Measurements from ENCODE around the gene ING4. TPM values are rescaled to one million over a fixed set of nuclear protein-coding genes. Genes with fewer than 3 reads are reported as not detected.
A peak's percentile ranks its signal among the peaks of the same experiment; 100 is the strongest.

The ING4 gene
- polyA plus RNA-seq, 6 donors from 2014 or later, result 93.5 to 139 (median 112) TPM

GRCh38 chr12:6606331-6607131 lies 56.4 kb downstream of the ING4 start:
- Mint-ChIP-seq H3K9me3 (no peaks in the 10 kb centered on the region), H3K27me3 (no peaks in the 10 kb centered on the region), H3K27ac (peak overlapping the region in 4 of 6 donors; percentile 91 to 98 (median 97)), H3K36me3 (peaks cover 9 to 20% of the 10 kb centered on the region in 2 donors), H3K4me1 (peaks cover 49 to 66% (median 51%) of the 10 kb centered on the region in 3 donors), H3K4me3 (peak overlapping the region in 4 of 8 donors; percentile 89 to 96 (median 92))
- ATAC-seq (ENCODE audit: low read depth in 2 of 2), result peak; percentile 48 to 53
- DNase-seq, result peak; percentile 81

GRCh38 chr12:6605421-6606330 lies 57.2 kb downstream of the ING4 start:
- Mint-ChIP-seq H3K9me3 (no peaks in the 10 kb centered on the region), H3K27ac (peak overlapping the region in 4 of 6 donors; percentile 91 to 98 (median 97)), H3K27me3 (no peaks in the 10 kb centered on the region), H3K36me3 (peaks cover 17 to 28% of the 10 kb centered on the region in 2 donors), H3K4me3 (peak overlapping the region in 4 of 8 donors; percentile 89 to 96 (median 92)), H3K4me1 (peaks cover 43 to 61% (median 48%) of the 10 kb centered on the region in 3 donors)
- ATAC-seq (ENCODE audit: low read depth in 2 of 2), result peak; percentile 9 to 10
- no peak for DNase-seq

- ATAC-seq (ENCODE audit: low read depth in 2 of 2) (no peak), DNase-seq (no peak)
- H3K4me3 Mint-ChIP-seq, result peak overlapping the region in 4 of 8 donors; percentile 89 to 96 (median 92)
- no peaks in the 10 kb centered on the region for H3K27me3 Mint-ChIP-seq
- H3K9me3 Mint-ChIP-seq, result no peaks in the 10 kb centered on the region
- H3K4me1 Mint-ChIP-seq, result peaks cover 42 to 49% (median 46%) of the 10 kb centered on the region in 3 donors
- peak overlapping the region in 4 of 6 donors; percentile 31 to 91 (median 83) for H3K27ac Mint-ChIP-seq
- peaks cover 21 to 41% of the 10 kb centered on the region in 2 donors for H3K36me3 Mint-ChIP-seq
Observed at GRCh38 chr12:6604259-6605029, 58.5 kb downstream of the ING4 start.

- H3K27me3 Mint-ChIP-seq, result no peaks in the 10 kb centered on the region
- DNase-seq (no peak), ATAC-seq (ENCODE audit: low read depth in 2 of 2) (no peak)
- peak overlapping the region in 4 of 6 donors; percentile 56 to 93 (median 86) for H3K27ac Mint-ChIP-seq
- peaks cover 23 to 44% of the 10 kb centered on the region in 2 donors for H3K36me3 Mint-ChIP-seq
- peaks cover 44 to 47% (median 47%) of the 10 kb centered on the region in 3 donors for H3K4me1 Mint-ChIP-seq
- peak overlapping the region in 6 of 8 donors; percentile 52 to 93 (median 82) for H3K4me3 Mint-ChIP-seq
- no peaks in the 10 kb centered on the region for H3K9me3 Mint-ChIP-seq
Observed at GRCh38 chr12:6603095-6603567, 59.8 kb downstream of the ING4 start.

GRCh38 chr12:6602526-6602925 lies 60.4 kb downstream of the ING4 start:
- no peaks in the 10 kb centered on the region for H3K27me3 Mint-ChIP-seq
- H3K9me3 Mint-ChIP-seq, result no peaks in the 10 kb centered on the region
- DNase-seq (no peak), ATAC-seq (ENCODE audit: low read depth in 2 of 2) (no peak)
- H3K4me1 Mint-ChIP-seq, result peaks cover 47 to 51% (median 49%) of the 10 kb centered on the region in 3 donors
- peak overlapping the region in 5 of 6 donors; percentile 39 to 84 (median 65) for H3K27ac Mint-ChIP-seq
- H3K36me3 Mint-ChIP-seq, result peaks cover 28 to 50% of the 10 kb centered on the region in 2 donors
- peak overlapping the region in 5 of 8 donors; percentile 56 to 89 (median 79) for H3K4me3 Mint-ChIP-seq

Other genes starting within 250 kb of the ING4 start
- gene CD27, start 218.2 kb downstream of the ING4 start, polyA plus RNA-seq (ENCODE audit: low read depth in 6 of 6), result 10 to 100 TPM in 1 of 6 donors, 1 to 10 TPM in 5; 3.2 to 14.8 (median 6.6) TPM
- gene TAPBPL, start 211.1 kb downstream of the ING4 start, polyA plus RNA-seq (ENCODE audit: low read depth in 6 of 6), result 100 to 1,000 TPM in 3 of 6 donors, 10 to 100 TPM in 3; 61.0 to 128 (median 108) TPM
- gene VAMP1, start 192.4 kb downstream of the ING4 start, polyA plus RNA-seq (ENCODE audit: low read depth in 6 of 6), result 1 to 10 TPM; 1.7 to 6.7 (median 4.5) TPM
- 100 to 1,000 TPM; 126 to 243 (median 176) TPM for gene MRPL51, start 169.9 kb downstream of the ING4 start, polyA plus RNA-seq (ENCODE audit: low read depth in 6 of 6)
- gene NCAPD2, start 169.0 kb downstream of the ING4 start, polyA plus RNA-seq (ENCODE audit: low read depth in 6 of 6), result 10 to 100 TPM; 13.3 to 25.5 (median 17.8) TPM
- 1,000 to 10,000 TPM in 1 of 6 donors, 100 to 1,000 TPM in 5; 607 to 1,152 (median 779) TPM for gene GAPDH, start 128.6 kb downstream of the ING4 start, polyA plus RNA-seq (ENCODE audit: low read depth in 6 of 6)
- 10 to 100 TPM in 1 of 6 donors, 1 to 10 TPM in 5; 4.6 to 15.3 (median 6.3) TPM for gene IFFO1, start 107.1 kb downstream of the ING4 start, polyA plus RNA-seq (ENCODE audit: low read depth in 6 of 6)
- 10 to 100 TPM; 11.7 to 27.6 (median 17.5) TPM for gene NOP2, start 94.8 kb downstream of the ING4 start, polyA plus RNA-seq (ENCODE audit: low read depth in 6 of 6)
- 10 to 100 TPM; 26.6 to 67.1 (median 44.5) TPM for gene CHD4, start 55.7 kb downstream of the ING4 start, polyA plus RNA-seq (ENCODE audit: low read depth in 6 of 6)
- gene LPAR5, start 27.2 kb downstream of the ING4 start, polyA plus RNA-seq (ENCODE audit: low read depth in 6 of 6), result 10 to 100 TPM; 25.2 to 69.9 (median 40.1) TPM
- gene ACRBP, start 15.7 kb downstream of the ING4 start, polyA plus RNA-seq (ENCODE audit: low read depth in 6 of 6), result 10 to 100 TPM in 1 of 6 donors, 1 to 10 TPM in 5; 3.8 to 11.0 (median 8.9) TPM
- gene ZNF384, start 26.3 kb upstream of the ING4 start, polyA plus RNA-seq (ENCODE audit: low read depth in 6 of 6), result 10 to 100 TPM; 13.5 to 39.7 (median 23.2) TPM
- gene PIANP, start 37.7 kb upstream of the ING4 start, polyA plus RNA-seq (ENCODE audit: low read depth in 6 of 6), result not detected
- 10 to 100 TPM; 26.4 to 43.9 (median 34.4) TPM for gene COPS7A, start 60.9 kb upstream of the ING4 start, polyA plus RNA-seq (ENCODE audit: low read depth in 6 of 6)
- 100 to 1,000 TPM; 128 to 167 (median 150) TPM for gene MLF2, start 90.0 kb upstream of the ING4 start, polyA plus RNA-seq (ENCODE audit: low read depth in 6 of 6)
- gene PTMS, start 103.2 kb upstream of the ING4 start, polyA plus RNA-seq (ENCODE audit: low read depth in 6 of 6), result under 1 TPM in 1 of 6 donors, not detected in 5; 0.38 TPM
- gene LAG3, start 109.4 kb upstream of the ING4 start, polyA plus RNA-seq (ENCODE audit: low read depth in 6 of 6), result under 1 TPM in 2 of 6 donors, not detected in 4; 0.16 to 0.17 TPM
- 1 to 10 TPM in 3 of 6 donors, under 1 TPM in 3; 0.29 to 1.7 (median 1.1) TPM for gene CD4, start 126.4 kb upstream of the ING4 start, polyA plus RNA-seq (ENCODE audit: low read depth in 6 of 6)
- not detected for gene GPR162, start 158.7 kb upstream of the ING4 start, polyA plus RNA-seq (ENCODE audit: low read depth in 6 of 6)
- not detected for gene P3H3, start 165.3 kb upstream of the ING4 start, polyA plus RNA-seq (ENCODE audit: low read depth in 6 of 6)
- not detected for gene GNB3, start 177.8 kb upstream of the ING4 start, polyA plus RNA-seq (ENCODE audit: low read depth in 6 of 6)
- 1 to 10 TPM in 1 of 6 donors, under 1 TPM in 3, not detected in 2; 0.74 to 1.0 (median 0.89) TPM for gene CDCA3, start 188.2 kb upstream of the ING4 start, polyA plus RNA-seq (ENCODE audit: low read depth in 6 of 6)
- 10 to 100 TPM; 28.5 to 45.1 (median 35.4) TPM for gene USP5, start 189.0 kb upstream of the ING4 start, polyA plus RNA-seq (ENCODE audit: low read depth in 6 of 6)
- gene TPI1, start 204.4 kb upstream of the ING4 start, polyA plus RNA-seq (ENCODE audit: low read depth in 6 of 6), result 100 to 1,000 TPM; 294 to 712 (median 357) TPM
- gene SPSB2, start 210.2 kb upstream of the ING4 start, polyA plus RNA-seq (ENCODE audit: low read depth in 6 of 6), result 10 to 100 TPM in 2 of 6 donors, 1 to 10 TPM in 4; 7.9 to 15.5 (median 8.9) TPM
- gene LRRC23, start 241.7 kb upstream of the ING4 start, polyA plus RNA-seq (ENCODE audit: low read depth in 6 of 6), result 1 to 10 TPM; 4.1 to 8.7 (median 7.1) TPM

All from naive B cell (primary cell).